NCI-H1048 (cell line): ENCODE measurements around the gene SLC37A1.

Source experiments
- DNase-seq: peaks from one replicate; lab custom pipeline; 2025; lab: John Stamatoyannopoulos, UW

SLC37A1 gene

DNA sequence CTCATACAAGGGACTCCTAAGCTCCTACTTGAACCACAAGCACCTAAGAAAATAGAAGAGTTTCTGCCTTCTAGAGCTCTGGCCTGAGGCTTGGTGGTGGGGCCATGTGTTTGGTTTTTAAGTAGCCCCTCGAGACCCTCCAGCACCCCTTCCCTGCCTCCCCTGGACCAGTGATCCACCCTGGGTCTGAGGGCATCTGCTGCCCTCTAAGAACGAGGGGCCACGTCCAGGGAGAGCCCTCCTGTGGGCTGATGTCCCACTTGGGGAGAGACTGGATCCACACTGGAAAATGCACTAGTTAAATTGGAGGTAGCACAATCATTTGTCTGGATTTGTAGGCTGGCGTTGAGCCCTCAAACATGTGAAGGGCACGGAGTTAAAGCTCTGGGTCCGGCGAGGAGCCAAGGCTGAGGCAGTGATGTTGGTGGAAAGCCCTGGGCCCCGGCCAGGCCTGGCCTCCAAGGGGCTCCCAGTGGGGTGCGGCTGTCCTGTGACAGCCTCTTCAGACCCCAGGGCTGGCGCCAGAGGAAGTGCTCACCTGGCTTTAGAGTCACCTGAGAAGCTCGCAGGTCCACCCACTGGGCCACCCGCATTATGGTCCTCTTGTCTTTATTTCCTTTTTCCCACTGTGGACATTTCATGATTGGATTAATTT, 65.2 kb downstream of the SLC37A1 start:
- no peak for DNase-seq

DNA sequence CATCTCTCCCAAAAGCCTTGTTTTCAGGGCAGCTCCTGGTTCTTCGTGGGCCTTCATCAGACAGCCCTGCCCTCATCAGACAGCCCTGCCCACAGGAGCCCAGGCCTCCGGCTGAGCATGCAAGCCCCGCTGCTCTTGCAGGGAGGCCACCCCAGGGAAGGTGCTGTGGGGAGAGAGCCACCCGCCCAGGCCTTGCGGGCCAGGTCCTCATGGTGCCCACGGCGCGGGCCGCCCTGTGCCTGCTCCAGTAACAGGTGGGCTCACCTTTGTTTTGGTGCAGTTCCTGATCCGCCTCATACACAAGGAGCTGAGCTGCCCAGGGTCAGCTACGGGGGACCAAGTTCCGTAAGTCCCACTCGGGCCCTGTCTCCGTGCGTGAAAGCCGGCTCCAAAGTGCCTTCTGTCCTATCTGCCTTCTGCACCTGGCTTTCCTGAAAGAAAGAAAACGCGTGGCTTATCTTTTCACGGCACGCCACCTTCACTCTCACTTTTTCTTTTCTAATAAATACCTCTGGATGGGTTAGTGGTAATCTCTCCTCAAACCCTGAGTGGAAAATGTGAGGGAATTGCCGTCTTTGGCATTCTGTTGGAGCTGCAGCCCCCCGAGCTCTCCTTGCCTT, 65.9 kb downstream of the SLC37A1 start:
- no peak for DNase-seq

DNA sequence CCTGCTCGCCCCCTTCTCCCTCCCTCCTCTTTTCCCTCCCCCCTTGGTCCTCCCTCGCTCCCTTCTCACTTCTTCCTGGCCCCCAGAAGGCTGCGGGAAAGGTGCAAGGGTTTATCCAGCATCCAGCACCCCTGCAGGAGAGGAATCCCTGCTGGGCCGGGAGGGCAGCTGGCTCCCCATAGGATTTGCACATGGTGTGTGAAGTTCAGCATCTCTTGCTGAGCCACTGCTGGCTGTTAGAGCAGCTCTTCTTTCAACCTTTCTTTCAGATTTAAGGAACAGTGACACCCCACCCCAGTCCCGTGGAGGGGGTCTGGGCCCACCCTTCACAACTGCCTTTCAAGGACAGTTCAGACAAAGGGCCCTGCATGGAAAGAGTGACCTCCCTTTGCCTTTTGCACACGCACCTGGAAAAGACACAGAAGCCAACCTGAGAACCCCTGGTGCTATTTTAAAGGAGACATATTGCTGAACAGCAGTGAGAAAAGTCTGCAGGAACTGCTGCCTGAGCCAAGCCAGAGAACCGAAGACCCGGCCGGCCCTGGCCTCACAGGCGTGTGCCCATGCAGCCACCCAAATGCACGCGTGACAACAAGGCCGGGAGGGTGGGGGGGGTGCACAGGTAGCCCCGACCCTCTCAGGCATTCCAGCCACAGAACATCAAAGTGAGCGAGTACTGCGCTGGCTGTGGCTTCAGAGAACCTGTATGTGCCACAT, 66.6 kb downstream of the SLC37A1 start:
- no peak for DNase-seq

DNA sequence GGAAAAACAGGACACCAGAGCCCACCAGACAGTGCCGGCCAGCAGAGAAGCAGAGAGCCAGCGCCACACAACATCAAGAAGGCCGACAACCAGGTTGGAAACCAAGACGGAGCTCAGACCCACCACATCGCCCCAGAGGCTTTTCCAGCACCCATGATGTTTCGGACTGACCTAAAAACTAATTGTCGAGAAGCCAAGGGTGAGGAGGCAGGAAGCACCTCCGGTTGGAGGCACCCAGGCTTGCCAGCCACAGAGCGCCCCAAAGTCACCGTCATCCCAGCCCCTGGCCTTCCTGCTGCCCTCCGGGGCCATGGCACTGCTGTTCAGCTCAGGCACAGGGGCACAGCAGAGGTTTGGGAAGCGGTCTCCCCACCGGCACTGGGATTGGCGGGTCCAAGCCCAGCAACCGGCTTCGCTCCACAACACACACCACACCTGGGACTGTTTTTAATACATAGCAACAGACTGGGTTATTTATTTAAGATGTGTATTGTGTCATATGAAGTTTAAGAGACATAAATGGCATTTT, 67.2 kb downstream of the SLC37A1 start:
- no peak for DNase-seq

DNA sequence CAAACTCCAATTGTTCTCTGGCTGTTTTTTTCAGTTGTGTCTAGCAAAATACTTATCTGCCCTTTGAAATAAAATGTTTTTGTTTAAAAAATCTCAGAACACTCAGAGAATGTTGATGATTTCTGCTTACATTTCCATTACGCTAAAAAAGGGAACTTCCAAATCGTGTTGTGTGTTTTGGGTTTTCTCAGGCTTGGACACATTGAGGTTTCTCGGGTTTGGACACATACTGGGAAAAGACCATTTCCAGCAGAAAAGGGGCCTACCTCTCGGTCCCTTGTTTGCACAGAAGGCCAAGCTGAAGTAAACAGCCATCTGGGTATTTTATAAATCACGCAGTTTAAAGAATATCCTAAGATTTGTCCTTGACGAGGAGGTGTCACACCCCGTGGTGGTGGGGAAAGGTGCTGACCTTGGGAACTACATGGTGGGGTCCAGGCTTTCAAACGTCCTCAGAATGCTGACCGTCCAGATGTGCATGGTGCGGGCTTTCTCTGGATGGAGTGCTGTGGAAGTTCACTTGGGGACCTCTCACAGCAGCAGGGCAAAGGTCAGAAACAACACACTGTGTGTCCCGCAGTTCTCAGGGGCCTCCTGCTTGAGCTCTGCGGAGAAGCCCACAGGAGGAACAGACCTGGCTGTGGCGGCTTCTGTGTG, 67.8 kb downstream of the SLC37A1 start:
- no peak for DNase-seq

DNA sequence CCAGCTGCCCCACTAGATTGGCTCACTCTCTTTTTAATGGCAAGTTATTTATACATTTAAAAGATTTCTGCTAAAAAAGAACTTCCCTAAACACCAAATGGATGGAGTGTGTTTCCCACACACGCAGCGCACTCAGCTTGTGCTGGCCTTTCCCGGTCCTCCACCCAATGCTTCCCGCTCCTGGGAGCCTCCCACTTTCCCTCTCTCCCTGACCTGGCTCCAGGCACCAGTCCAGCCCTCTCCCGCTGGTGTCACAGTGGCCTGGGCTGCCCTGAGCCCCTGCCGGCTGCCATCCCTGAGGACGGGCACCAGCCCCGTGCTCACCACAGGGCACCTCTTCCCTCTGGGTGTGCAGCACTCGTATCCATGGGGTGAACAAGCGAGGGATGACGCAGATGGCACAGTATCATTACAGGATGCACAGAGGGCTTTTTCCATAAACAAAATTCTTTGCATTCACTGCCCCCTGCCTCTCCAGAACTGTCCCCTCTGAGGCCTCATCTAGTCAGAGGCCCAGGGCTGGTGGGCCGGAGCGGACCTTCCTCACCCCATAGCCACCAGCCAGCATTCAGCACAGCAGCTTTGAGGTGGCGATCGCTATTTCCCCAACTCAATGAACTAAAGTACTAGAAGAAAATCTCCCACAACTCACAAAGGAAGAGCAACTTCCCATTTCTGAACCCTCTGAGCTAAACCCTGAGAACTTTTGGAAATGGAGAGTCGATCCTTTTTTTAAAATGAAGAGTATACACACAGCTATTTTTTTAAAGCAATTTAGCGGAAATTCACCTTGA, 68.5 kb downstream of the SLC37A1 start:
- DNase-seq, result no peak

DNA sequence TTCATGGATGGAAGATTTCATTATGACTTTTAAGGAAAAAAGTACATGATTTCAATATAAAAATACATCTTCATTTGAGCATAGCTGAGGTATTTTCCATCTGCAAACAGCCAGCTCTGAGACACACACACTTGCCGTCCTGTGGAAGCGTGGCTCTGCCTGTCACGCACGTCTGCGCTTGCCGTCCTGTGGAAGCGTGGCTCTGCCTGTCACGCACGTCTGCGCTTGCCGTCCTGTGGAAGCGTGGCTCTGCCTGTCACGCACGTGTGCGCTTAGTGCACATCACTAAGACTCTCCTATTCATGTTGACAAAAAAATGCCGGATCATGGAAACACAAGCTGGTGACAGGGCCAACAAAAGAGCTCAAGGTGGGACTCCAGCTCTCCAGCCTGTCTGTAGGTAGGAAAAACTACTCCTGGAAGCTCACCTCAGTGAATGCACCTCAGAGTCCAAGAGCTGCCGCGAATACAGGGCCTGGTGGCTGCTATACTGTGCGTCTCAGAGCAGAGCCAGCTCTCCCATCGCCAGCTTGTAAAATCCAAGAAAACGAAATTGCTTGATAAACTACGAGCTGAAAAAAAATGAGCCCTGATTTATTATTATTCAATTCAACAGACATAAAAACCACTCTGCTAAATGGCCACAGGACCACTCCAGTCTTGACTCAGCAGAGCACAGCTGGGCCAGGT, 69.3 kb downstream of the SLC37A1 start:
- DNase-seq, result no peak

DNA sequence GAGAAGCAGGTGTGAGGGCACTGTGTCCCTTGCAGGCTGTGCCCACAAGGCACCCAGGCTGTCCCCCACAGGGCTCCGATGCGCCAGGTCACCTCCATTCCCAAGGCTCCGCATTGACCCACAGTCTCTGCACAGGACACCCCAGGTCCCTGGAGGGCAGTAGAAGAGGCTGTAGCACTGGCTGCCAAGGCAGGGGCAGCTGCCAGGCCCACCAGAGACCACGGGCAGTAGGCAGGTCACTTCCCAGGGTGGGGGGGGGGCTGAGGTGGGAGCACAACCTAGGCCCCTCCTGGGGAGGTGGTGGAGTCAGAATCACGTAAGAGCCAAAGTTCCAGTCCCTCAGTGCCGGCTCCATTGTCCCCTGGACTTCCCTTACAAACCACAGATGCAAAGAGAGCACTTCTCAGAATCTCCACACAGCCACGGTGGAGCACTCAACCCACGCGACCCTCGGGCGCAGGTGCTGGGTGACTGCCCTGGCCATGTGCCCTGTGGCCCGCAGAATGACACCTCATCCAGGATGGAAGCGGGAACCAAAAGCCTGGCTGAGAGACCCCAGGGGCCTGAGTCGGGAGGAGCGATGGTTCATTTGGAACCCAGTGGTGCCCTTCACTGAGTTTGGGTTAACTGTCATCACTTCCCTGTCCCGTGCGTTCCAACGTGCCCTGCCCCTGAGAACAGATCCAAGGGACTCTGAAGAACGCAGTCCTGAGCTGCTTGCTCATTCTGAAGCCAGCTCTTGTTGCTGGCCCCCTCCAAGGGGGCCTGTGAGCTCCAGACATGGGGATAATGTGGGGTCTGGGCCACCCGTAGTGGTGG, 70.0 kb downstream of the SLC37A1 start:
- DNase-seq, result no peak

DNA sequence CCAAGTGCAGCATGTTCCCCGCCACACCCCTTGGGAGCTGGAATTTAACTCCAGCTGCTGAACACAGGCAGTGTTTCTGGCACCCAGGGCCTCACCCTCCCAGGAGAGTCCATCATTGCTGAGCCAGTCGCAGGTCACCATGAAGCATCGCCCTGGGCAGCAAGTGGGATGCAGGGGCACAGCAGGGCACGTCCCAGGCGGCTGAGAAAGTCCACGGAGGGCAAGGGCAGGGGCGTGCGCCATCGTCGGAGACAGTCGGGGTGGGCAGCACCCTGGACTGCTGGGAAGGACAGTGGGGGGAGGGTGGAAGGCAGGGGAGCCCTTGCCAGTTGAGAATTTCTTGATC, 70.6 kb downstream of the SLC37A1 start:
- no peak for DNase-seq

DNA sequence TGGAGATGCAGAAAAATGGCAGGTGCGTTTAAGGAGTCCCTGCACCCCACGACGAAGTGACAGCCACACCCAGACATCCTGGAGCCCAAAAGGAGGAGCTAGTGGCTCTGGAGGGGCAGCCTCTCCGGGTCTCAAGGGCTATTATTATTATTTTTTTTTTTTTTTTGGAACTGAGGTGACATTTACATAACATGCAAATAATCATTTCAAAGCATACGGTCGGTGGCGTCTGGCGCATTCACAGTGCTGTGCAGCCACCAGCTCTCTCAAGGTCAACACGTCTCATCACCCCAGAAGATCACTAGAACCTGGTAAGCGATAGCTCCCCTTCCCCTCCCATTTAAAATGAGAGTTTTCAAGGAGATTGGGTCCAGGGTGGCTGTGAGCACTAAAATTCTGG, 72.2 kb downstream of the SLC37A1 start:
- DNase-seq, result no peak

DNA sequence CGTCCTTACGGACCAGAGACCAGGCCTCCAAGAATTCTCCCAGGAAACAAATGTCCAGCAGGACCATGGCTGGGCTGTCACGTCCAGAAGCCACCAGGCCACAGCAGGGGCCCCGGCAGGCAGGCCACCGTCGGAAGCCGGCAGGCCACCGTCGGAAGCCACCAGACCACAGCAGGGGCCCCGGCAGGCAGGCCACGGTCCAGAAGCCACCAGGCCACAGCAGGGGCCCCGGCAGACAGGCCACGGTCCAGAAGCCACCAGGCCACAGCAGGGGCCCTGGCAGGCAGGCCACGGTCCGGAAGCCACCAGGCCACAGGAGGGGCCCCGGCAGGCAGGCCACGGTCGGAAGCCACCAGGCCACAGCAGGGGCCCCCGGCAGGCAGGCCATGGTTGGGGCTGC, 72.8 kb downstream of the SLC37A1 start:
- no peak for DNase-seq

DNA sequence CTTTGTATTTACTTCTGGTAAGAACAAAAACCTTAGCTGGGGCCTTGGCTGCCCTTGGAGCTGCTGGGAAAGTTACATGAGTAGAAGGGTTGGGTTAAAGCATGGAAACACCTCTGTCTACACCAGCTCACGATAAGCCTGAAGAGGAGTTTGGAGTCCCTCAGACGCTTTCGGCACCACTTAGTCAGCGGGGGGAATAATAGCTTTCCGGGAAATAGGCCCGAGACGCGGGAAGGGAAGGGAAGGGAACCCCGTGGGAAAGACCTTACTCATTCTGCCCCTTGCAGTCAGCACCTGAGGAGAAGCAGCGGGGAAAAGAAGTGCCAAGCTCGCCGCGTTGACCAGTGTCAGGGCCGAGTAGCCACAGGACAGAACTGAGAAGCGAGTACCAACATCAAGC, 73.4 kb downstream of the SLC37A1 start:
- DNase-seq, result no peak

DNA sequence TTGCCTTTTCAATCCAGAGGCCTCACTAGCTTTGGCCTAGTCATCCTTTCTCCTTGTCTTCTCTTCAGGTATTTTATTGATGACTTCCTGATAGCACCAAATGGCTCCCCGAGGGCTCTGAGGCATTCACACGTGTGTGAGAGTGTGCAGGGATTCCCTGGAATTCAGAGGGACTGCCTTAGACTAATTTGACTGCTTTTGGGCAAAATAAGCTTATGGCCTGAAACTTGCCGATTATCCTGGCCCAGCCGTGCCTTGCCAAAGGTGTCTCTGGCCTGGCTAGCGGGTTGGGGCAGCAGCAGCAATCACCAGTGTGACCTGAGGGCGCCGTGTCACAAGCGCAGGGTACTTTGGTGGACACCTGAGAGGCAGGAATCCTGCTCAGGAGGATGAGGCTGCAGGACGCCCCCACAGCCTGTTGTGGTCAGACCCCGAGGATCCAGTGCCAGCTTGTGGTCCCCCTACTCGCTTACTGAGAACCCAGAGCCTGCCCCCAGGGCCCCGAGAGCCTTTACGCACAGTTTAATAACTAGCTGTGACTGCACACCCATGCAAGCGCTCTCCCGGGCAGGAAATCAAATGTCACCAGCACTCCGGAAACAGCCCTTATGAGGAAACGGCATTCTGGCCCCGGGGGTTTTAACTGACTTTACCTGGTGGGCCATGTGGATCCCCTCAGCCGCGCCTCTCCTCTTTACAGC, 76.9 kb downstream of the SLC37A1 start:
- no peak for DNase-seq

DNA sequence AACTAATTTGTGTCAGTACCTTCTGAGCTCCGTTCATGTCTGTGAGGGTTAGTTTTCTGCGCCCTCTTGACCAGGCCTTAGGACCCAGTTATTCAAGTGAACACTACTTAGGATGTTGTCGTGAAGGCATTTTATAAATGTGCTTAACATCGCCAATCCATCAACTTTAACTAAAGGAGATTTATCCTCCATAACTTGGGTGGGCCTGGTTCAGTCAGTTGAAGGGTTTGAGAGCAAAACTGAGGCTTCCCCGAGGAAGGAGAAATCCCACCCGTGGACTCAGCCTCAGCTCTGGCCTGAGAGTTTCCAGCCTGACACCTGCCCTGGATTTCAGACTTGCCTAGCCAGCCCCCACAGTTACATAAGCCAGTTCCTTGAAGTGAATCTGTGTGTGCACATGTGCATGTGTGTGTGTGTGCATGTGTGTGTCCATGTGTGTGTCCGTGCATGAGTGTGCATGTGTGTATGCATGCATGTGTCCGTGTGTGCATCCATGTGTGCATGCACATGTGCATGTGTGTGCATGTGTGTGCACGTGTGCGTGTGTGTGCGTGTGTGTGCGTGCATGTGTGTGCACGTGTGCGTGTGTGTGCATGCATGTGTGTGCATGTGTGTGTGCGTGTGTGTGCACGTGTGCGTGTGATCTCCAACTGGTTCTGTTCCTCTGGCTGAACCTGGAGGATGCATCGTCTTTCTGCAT, 77.7 kb downstream of the SLC37A1 start:
- DNase-seq, result no peak

DNA sequence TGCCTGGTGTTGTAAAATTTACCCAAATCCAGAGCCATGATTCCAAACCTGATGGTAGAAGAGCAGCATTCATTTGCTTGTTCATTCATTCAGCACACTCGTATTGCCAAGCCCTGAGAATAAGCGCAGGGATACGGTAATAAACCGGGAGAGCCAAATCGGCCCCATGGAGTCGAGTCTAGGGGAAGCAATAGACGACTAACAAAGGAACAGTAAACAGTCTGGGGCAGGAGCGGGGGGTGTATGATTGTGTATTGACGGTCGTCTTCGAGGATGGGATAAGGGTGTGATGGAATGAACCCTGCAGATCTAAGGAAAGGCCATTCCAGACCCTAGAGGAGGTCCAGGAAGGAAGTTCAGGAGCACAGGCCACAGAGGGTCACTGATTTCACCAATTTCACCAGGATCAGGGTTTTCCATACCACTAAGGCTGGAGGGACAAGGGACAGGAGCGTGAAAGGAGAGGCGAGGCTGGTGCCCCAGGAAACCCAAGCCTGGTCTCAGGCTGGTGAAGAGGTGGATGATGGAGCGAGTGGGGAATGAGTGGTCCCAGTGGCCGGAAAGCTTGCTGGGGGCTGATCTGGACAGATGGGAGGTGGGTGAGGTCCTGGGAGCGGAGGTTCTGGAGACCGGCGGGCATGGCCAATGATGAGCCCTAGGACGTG, 78.6 kb downstream of the SLC37A1 start:
- DNase-seq, result no peak

DNA sequence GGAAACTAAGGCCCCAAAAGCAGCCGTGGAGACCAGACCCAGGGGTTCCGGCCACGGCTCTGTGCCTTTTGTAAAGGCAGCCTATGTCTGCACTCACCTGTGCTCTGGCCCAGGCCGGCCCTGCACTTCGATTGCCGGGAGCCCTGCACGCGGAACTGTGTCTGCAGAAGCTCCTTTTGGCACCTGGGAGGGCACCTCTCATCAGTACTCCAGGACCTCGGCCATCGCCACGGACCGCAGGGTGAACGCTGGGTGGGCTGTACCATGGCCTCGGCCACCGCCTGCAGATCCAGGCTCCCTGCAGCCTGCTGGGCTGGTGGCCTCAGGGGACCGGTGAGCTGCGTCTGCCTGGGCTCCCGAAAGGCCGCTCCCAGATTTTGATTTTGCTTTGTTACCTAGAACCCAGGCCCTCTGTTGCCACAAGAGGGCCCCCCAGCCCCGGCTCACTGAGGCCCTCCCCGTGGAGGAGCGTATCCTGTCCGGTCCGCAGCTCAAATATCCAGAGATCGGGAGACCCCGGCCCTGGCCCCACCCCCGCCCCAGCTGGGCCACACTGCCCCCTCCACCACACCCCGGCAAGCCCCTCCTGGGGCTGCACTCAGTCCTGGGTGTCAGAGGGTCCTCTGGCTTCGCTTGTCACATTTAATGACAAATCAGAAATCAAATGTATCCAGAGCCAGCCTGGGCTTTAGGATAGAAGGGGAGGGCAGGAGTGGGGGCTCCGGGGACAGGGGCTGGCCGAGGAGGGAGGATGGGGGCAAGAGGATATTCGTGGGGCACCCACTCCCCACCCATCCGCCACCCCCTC, 79.6 kb downstream of the SLC37A1 start:
- no peak for DNase-seq

DNA sequence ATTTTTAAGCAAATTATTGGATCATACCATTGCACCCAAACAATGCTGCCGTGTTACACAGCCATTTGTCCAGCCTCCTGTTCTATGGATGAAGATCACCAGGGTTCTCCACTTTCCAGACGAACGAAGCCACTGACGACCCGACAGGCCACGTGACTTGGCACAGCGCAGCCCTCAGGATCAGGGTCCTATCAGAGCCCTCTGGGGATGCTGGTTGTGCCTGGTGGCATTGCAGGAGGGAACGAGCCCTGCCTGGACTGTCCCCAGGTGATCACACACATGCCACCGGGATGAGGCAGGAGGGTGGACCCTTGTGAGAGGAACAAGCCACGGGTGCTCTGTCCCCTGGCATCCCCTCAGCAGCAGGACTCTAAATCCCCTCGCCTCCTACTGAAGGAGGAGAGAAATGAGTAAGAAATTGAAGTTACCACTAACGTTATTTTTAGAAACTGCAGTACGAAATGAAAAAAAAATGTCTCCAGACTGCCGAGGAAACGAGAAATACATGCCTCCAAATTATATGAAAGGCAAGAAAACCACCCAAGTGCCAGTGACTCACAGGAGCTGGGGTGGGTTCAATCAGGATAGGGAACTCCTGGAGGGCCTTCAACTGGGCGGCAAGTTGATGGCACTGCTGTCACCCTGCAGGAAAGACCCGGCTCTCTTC, 81.1 kb downstream of the SLC37A1 start:
- no peak for DNase-seq
